CD4-positive, alpha-beta T cell (primary cell): ENCODE results near the gene LRP6. TPM values are rescaled to one million over a fixed set of nuclear protein-coding genes. Genes with fewer than 3 reads are reported as not detected.

Experiments used
- ATAC-seq: fragments of 200-7000 bp; cut with Tn5 transposase; one replicate; pipeline ENCODE4 v1.10.0; 2022; ENCODE audit warnings: mild to moderate bottlenecking; ENCODE audit not compliant: poor library complexity
- CTCF ChIA-PET: fragments of 350-600 bp; sonication (Branson Sonifier 250); formaldehyde crosslinking; loops from one replicate; lab custom pipeline; 2021; ENCODE audit warnings: antibody characterized with exemption, inconsistent platforms; lab: Charles Lee
- POLR2A ChIA-PET: fragments of 350-600 bp; sonication (Branson Sonifier 250); formaldehyde crosslinking; loops from one replicate; lab custom pipeline; 2021; ENCODE audit warnings: antibody characterized with exemption, inconsistent platforms; lab: Charles Lee
- DNase-seq, 14 experiments: peaks; one replicate each; pipeline ENCODE4 v3.0.0-alpha.2; 2013 to 2020; ENCODE audit warnings: mixed read lengths in 2 of 14
- H3K27ac ChIP-seq, 2 donors: one replicate each; pipeline versions ENCODE4 v1.5.1 to v1.7.0; 2013; ENCODE audit warnings: low read length in 2 of 2, low read depth in 1 of 2, mild to moderate bottlenecking in 1 of 2
- H3K27me3 ChIP-seq, 2 experiments: 1 replicate in 1 of 2; 2 replicates in 1 of 2; pipeline versions ENCODE4 v1.6.1 to v1.7.0; 2013; ENCODE audit warnings: low read length in 2 of 2, control low read depth in 1 of 2, mild to moderate bottlenecking in 1 of 2, moderate library complexity in 1 of 2; ENCODE audit not compliant: insufficient read depth in 2 of 2, control insufficient read depth in 1 of 2
- H3K36me3 ChIP-seq: one replicate; pipeline ENCODE4 v1.6.1; 2013; ENCODE audit warnings: low read length, control low read depth; ENCODE audit not compliant: insufficient read depth
- H3K4me1 ChIP-seq: one replicate; pipeline ENCODE4 v1.6.1; 2013; ENCODE audit warnings: low read length, control low read depth; ENCODE audit not compliant: insufficient read depth
- H3K4me3 ChIP-seq: one replicate; pipeline ENCODE4 v1.5.1; 2013; ENCODE audit warnings: mild to moderate bottlenecking, low read length, moderate library complexity
- H3K9me3 ChIP-seq, 2 experiments: 1 replicate in 1 of 2; 2 replicates in 1 of 2; pipeline versions ENCODE4 v1.6.1 to v1.7.0; 2013; ENCODE audit warnings: low read length in 2 of 2, mild to moderate bottlenecking in 2 of 2, control low read depth in 1 of 2, moderate library complexity in 1 of 2; ENCODE audit not compliant: control insufficient read depth in 1 of 2, insufficient read depth in 1 of 2
- H3K27ac Mint-ChIP-seq: one replicate; pipeline ENCODE4 v1.8.0; 2020; ENCODE audit warnings: mixed read lengths
- H3K27me3 Mint-ChIP-seq: one replicate; pipeline ENCODE4 v1.8.0; 2021; ENCODE audit warnings: mixed read lengths
- H3K36me3 Mint-ChIP-seq: one replicate; pipeline ENCODE4 v1.8.0; 2021; ENCODE audit warnings: low read depth, mixed read lengths
- H3K4me1 Mint-ChIP-seq: one replicate; pipeline ENCODE4 v1.8.0; 2021; ENCODE audit warnings: low read depth, mixed read lengths
- H3K4me3 Mint-ChIP-seq: one replicate; pipeline ENCODE4 v1.8.0; 2020; ENCODE audit warnings: mild to moderate bottlenecking, mixed read lengths
- H3K9me3 Mint-ChIP-seq: one replicate; pipeline ENCODE4 v1.8.0; 2020; ENCODE audit warnings: mixed read lengths
- CTCF ChIP-seq: fragments of 200-600 bp; IDR thresholded peaks from one replicate; pipeline ENCODE4 v1.8.0; 2022; ENCODE audit warnings: antibody characterized with exemption, mild to moderate bottlenecking
- intact Hi-C, 2 experiments: fragments of 100-400 bp; cut with DNase I in 1 of 2; cut with micrococcal nuclease in 1 of 2; formaldehyde crosslinking; loops; one replicate each; pipeline versions ENCODE4 v1.15.1 to v1.9.0; 2023 to 2025; cut with DNase I, micrococcal nuclease
- total RNA-seq, 174 experiments: library from RNA in 2 of 174; stranded (reverse) in 2 of 174; gene quantifications; one replicate each; pipeline ENCODE4 v1.2.3 and lab custom pipeline; 2021 to 2026

Gene LRP6
- total RNA-seq, 2 experiments from 2014 or later = 5.2 to 6.8 TPM

DNA sequence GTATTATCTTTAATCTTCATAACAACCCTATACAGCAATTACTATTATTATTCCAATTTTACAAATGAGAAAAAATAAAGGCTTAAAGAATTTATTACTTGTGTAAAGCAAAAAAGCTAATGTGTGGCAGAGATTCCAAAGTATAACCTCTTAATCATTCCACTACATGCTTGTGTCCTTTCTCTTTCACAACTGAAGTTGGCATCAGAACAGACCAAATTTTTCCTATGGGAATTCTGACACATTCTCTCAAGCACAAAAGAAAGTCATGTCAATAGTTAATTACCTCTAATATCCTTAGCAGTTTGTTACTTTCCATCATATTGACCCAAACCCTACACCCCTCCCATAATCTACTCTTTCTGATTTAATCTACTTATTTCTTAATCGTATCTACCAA is 109.4 kb downstream of the LRP6 start:
- H3K9me3 Mint-ChIP-seq = no peaks in the 10 kb centered on the region
- Histone ChIP-seq H3K9me3 (no peaks in the 10 kb centered on the region), H3K4me3 (no peak overlapping the region), H3K27ac (no peak overlapping the region), H3K36me3 (no peaks in the 10 kb centered on the region), H3K27me3 (no peaks in the 10 kb centered on the region), H3K4me1 (no peaks in the 10 kb centered on the region)
- ATAC-seq (no peak), DNase-seq (no peak)
- H3K36me3 Mint-ChIP-seq = peaks cover 74% of the 10 kb centered on the region
- H3K4me1 Mint-ChIP-seq = no peaks in the 10 kb centered on the region
- H3K27ac Mint-ChIP-seq = no peak overlapping the region
- CTCF ChIA-PET = no interaction called here
- H3K4me3 Mint-ChIP-seq = no peak overlapping the region
- intact Hi-C loops = no loop called here
- POLR2A ChIA-PET = no interaction called here
- TF ChIP-seq CTCF = no peak
- H3K27me3 Mint-ChIP-seq = no peaks in the 10 kb centered on the region

DNA sequence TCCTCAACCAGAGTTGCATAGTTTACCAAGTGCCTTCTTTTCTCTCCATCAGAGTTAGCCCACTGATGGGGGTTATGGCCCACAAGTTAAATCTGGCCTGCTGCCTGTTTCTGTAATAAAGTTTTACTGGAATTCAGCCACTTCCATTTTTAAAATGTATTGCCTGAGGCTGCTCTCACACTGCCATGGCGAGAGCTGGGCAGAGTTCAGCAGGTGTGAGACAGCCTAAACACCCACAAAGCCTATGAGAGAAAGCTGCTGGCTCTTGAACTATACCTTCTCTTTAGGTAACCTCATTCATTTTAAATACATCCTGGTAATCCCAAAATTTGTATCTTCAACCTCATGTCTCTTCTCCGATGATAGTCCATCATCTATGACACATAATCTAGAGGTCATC is 110.0 kb downstream of the LRP6 start:
- DNase-seq = no peak
- no peaks in the 10 kb centered on the region for H3K4me1 ChIP-seq
- no peak overlapping the region for H3K4me3 Mint-ChIP-seq
- no peak overlapping the region for H3K4me3 ChIP-seq
- no peaks in the 10 kb centered on the region for H3K27me3 Mint-ChIP-seq
- POLR2A ChIA-PET = no interaction called here
- no peaks in the 10 kb centered on the region for H3K36me3 ChIP-seq
- intact Hi-C loops = no loop called here
- CTCF ChIA-PET = no interaction called here
- H3K9me3 ChIP-seq = no peaks in the 10 kb centered on the region
- no peaks in the 10 kb centered on the region for H3K9me3 Mint-ChIP-seq
- no peaks in the 10 kb centered on the region for H3K27me3 ChIP-seq
- no peaks in the 10 kb centered on the region for H3K4me1 Mint-ChIP-seq
- peaks cover 68% of the 10 kb centered on the region for H3K36me3 Mint-ChIP-seq
- H3K27ac ChIP-seq = no peak overlapping the region
- no peak overlapping the region for H3K27ac Mint-ChIP-seq
- TF ChIP-seq CTCF = no peak
- no peak for ATAC-seq

- Histone ChIP-seq H3K27ac (no peak overlapping the region), H3K4me1 (no peaks in the 10 kb centered on the region), H3K4me3 (no peak overlapping the region), H3K36me3 (no peaks in the 10 kb centered on the region), H3K27me3 (no peaks in the 10 kb centered on the region), H3K9me3 (no peaks in the 10 kb centered on the region)
- Mint-ChIP-seq H3K36me3 (peaks cover 62% of the 10 kb centered on the region), H3K9me3 (no peaks in the 10 kb centered on the region), H3K4me3 (no peak overlapping the region), H3K27ac (no peak overlapping the region), H3K4me1 (no peaks in the 10 kb centered on the region), H3K27me3 (no peaks in the 10 kb centered on the region)
- ChIA-PET CTCF (no interaction called here), POLR2A (no interaction called here)
- ATAC-seq = no peak
- no peak for TF ChIP-seq CTCF
- intact Hi-C loops = no loop called here
- no peak for DNase-seq
These were observed 110.7 kb downstream of the LRP6 start for GRCh38 chr12:12156116-12156515.
